Regular cardiac myocyte (primary cell): Measurements from ENCODE around the gene CCDC174. TPM values are rescaled to one million over a fixed set of nuclear protein-coding genes. Genes with fewer than 3 reads are reported as not detected.

Experiments used
- total RNA-seq: library from RNA; depleted of rRNA; stranded (reverse); fragments of >200 nt; gene quantifications from 2 replicates; pipeline ENCODE4 v1.2.3, GENCODE V29; 2014

Gene CCDC174
- total RNA-seq, result 6.9 and 9.3 TPM in 2 replicates

GRCh38 chr3:14651440-14652251 lies at the start of gene CCDC174:
CCDC174 (plus strand) TSS chr3:14651762; CDS start chr3:14651837, 75 bp downstream.

DNA sequence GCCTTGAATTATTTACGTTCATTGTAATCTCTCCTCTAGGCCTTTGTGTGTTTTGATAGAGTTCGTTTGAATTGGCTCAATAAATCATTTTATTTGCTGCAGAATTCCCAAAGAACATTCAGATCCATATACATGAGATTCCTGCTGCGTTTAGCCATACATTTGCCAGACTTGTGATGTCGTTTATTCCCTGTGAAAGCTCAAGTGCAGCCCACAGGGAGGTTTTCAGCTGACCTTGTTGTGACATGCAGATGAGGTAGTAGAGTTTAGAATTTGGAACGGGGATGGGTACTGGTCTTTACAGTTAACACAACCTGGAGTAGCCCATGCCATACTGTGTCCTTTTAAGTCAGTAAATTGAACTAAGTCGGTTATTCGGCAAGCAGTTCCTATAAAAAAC lies 23.3 kb downstream of the CCDC174 start, which contains the start of gene C3orf20:
TSS of gene C3orf20 (plus strand) at position 301 of the 400 bp plus-strand sequence. CDS start 7,573 bp downstream, outside the sequence.

Other genes starting within 250 kb of the CCDC174 start
- 18.4 and 43.4 TPM in 2 replicates for gene SLC6A6, start 249.2 kb upstream of the CCDC174 start, total RNA-seq
- gene GRIP2, start 111.4 kb upstream of the CCDC174 start, total RNA-seq, result 0.19 and 1.1 TPM in 2 replicates
- under 0.01 TPM in 1 of 2 replicates, not detected in the other for gene C3orf20, start 23.4 kb downstream of the CCDC174 start, total RNA-seq
- 0.58 and 0.85 TPM in 2 replicates for gene FGD5, start 167.2 kb downstream of the CCDC174 start, total RNA-seq